Mesothelial cell of epicardium (in vitro differentiated cells): ENCODE results near the gene TMEM204. TPM values are rescaled to one million over a fixed set of nuclear protein-coding genes. Genes with fewer than 3 reads are reported as not detected.

Experiments
- DNase-seq, 2 experiments: peaks; one replicate each; pipeline ENCODE4 v3.0.0; 2021; ENCODE audit warnings: low spot score in 2 of 2; ENCODE audit not compliant: unreplicated experiment in 2 of 2
- H3K27ac Mint-ChIP-seq: 2 replicates; pipeline ENCODE4 v1.8.0; 2021; ENCODE audit warnings: mixed read lengths
- H3K27me3 Mint-ChIP-seq: 2 replicates; pipeline ENCODE4 v1.8.0; 2021; ENCODE audit warnings: low read depth, mixed read lengths
- H3K36me3 Mint-ChIP-seq: 2 replicates; pipeline ENCODE4 v1.8.0; 2021; ENCODE audit warnings: mixed read lengths
- H3K4me1 Mint-ChIP-seq: 2 replicates; pipeline ENCODE4 v1.8.0; 2021; ENCODE audit warnings: mixed read lengths
- H3K4me3 Mint-ChIP-seq: 2 replicates; pipeline ENCODE4 v1.8.0; 2021; ENCODE audit warnings: mild to moderate bottlenecking, moderate library complexity, mixed read lengths
- H3K9me3 Mint-ChIP-seq: 2 replicates; pipeline ENCODE4 v1.8.0; 2021; ENCODE audit warnings: mixed read lengths
- total RNA-seq: library from RNA; stranded (reverse); gene quantifications from 3 replicates; pipeline ENCODE4 v1.2.1, GENCODE V29; 2021
- TF ChIP-seq, protein P1 (sequence below): fragments of 200-600 bp; sonication (generic); IDR thresholded peaks from one replicate; pipeline ENCODE4 v1.5.0; 2021; ENCODE audit warnings: antibody characterized with exemption; ENCODE audit not compliant: unreplicated experiment

Gene TMEM204
- total RNA-seq, 1 donor from 2014 or later, result 7.7 TPM

GRCh38 chr16:1496464-1496863, 37.0 kb upstream of the TMEM204 start:
- TF ChIP-seq, protein P1, sequence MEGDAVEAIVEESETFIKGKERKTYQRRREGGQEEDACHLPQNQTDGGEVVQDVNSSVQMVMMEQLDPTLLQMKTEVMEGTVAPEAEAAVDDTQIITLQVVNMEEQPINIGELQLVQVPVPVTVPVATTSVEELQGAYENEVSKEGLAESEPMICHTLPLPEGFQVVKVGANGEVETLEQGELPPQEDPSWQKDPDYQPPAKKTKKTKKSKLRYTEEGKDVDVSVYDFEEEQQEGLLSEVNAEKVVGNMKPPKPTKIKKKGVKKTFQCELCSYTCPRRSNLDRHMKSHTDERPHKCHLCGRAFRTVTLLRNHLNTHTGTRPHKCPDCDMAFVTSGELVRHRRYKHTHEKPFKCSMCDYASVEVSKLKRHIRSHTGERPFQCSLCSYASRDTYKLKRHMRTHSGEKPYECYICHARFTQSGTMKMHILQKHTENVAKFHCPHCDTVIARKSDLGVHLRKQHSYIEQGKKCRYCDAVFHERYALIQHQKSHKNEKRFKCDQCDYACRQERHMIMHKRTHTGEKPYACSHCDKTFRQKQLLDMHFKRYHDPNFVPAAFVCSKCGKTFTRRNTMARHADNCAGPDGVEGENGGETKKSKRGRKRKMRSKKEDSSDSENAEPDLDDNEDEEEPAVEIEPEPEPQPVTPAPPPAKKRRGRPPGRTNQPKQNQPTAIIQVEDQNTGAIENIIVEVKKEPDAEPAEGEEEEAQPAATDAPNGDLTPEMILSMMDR, result no peak

GRCh38 chr16:1497014-1497598, 36.4 kb upstream of the TMEM204 start:
- peaks cover 5% of the 10 kb centered on the region for H3K36me3 Mint-ChIP-seq
- H3K27me3 Mint-ChIP-seq, result no peaks in the 10 kb centered on the region
- no peak overlapping the region for H3K4me3 Mint-ChIP-seq
- no peaks in the 10 kb centered on the region for H3K9me3 Mint-ChIP-seq
- H3K4me1 Mint-ChIP-seq, result peaks cover 13% of the 10 kb centered on the region
- DNase-seq, result no peak
- TF ChIP-seq, protein P1, result no peak
- H3K27ac Mint-ChIP-seq, result no peak overlapping the region

More at GRCh38 chr16:1496464-1496863, 37.0 kb upstream of the TMEM204 start:
- DNase-seq, result no peak
- no peak overlapping the region for H3K27ac Mint-ChIP-seq
- H3K4me3 Mint-ChIP-seq, result no peak overlapping the region
- no peaks in the 10 kb centered on the region for H3K9me3 Mint-ChIP-seq
- H3K27me3 Mint-ChIP-seq, result no peaks in the 10 kb centered on the region
- peaks cover 2% of the 10 kb centered on the region for H3K36me3 Mint-ChIP-seq
- H3K4me1 Mint-ChIP-seq, result peaks cover 13% of the 10 kb centered on the region

GRCh38 chr16:1498899-1499676, 34.4 kb upstream of the TMEM204 start:
- Mint-ChIP-seq H3K36me3 (peaks cover 15% of the 10 kb centered on the region), H3K27ac (no peak overlapping the region), H3K27me3 (no peaks in the 10 kb centered on the region)

DNA sequence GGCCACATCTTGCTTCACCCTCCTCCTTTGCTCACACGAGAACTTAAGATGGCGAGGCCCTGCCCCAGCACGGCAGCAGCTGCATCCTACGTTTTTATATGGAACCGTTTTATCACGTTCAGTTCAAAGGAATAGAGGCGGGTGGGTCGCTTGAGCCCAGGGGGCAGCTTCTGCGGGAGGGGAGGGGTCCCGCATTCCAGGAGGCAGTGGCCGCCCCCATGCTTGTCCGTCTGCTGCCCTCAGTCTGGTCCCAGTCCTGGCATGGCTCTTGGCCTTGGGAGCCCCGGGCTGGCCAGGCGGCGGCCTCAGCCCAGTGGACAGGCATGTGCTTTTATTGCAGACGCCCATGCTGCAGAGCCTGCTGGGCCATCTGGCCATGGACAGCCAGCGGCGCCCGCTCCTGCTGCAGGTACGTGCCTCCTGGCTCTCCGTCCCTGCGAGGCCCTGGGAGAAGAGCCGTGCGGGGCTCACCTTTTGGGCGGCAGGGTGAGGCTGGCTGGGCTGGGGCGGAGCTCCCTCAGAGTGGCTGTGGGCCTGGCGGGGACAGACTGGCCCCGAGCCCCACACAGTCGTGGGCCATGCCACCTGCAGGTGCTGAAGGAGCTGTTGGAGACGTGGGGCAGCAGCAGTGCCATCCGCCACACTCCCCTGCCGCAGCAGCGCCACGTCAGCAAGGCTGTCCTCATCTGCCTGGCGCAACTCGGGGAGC, 33.6 kb upstream of the TMEM204 start:
- Mint-ChIP-seq H3K36me3 (peaks cover 15% of the 10 kb centered on the region), H3K27me3 (no peaks in the 10 kb centered on the region)
- TF ChIP-seq, protein P1, result no peak

More at GRCh38 chr16:1498899-1499676, 34.4 kb upstream of the TMEM204 start:
- H3K9me3 Mint-ChIP-seq, result no peaks in the 10 kb centered on the region
- H3K4me3 Mint-ChIP-seq, result no peak overlapping the region
- H3K4me1 Mint-ChIP-seq, result peaks cover 4% of the 10 kb centered on the region
- no peak for DNase-seq
- TF ChIP-seq, protein P1, result no peak

DNA sequence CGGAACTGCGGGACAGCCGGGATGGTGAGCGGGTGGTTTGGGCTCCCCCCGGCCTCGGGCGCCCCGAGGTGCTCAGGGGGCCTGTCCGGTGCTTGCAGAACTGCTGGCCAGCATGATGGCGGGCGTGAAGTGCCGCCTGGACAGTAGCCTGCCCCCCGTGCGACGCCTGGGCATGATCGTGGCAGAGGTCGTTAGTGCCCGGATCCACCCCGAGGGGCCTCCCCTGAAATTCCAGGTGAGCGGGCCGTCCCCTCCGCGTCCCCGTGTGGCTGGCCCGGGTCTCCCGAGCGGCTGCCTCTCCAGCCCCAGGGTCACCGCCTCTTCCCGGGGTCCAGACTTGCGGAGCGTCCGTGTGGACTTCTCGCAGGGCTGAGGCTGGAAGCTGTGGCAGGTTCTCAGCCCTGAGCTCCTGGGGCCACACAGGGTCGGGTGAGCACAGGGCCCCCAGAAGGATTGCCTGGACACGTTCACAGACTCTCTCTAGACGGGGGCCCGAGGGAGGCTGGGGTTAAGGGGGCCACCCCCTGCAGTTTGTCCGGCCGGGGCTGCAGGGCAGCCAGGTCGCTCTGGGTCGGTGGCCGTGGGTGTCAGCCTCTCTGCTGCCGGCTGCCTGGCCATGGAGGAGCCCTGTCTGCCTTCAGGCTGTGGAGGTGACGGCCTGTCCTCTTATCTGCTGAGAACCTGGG, 32.9 kb upstream of the TMEM204 start:
- TF ChIP-seq, protein P1, result no peak
- Mint-ChIP-seq H3K27ac (no peak overlapping the region), H3K9me3 (no peaks in the 10 kb centered on the region), H3K27me3 (no peaks in the 10 kb centered on the region), H3K4me3 (no peak overlapping the region), H3K36me3 (peaks cover 15% of the 10 kb centered on the region), H3K4me1 (no peaks in the 10 kb centered on the region)
- DNase-seq, result no peak

More for the DNA sequence above, 33.6 kb upstream of the TMEM204 start:
- H3K27ac Mint-ChIP-seq, result no peak overlapping the region
- H3K4me1 Mint-ChIP-seq, result no peaks in the 10 kb centered on the region
- no peak for DNase-seq
- no peaks in the 10 kb centered on the region for H3K9me3 Mint-ChIP-seq
- H3K4me3 Mint-ChIP-seq, result no peak overlapping the region
